ENCODE results near the gene DAAM2. TPM values are rescaled to one million over a fixed set of nuclear protein-coding genes. Genes with fewer than 3 reads are reported as not detected.

DAAM2 gene
- total and polyA plus RNA-seq, 2 of the 8 experiments (the other 6 are each of a cell fraction or from before 2014, with no cell fraction given) = 1.5 to 2.9 TPM

DNA sequence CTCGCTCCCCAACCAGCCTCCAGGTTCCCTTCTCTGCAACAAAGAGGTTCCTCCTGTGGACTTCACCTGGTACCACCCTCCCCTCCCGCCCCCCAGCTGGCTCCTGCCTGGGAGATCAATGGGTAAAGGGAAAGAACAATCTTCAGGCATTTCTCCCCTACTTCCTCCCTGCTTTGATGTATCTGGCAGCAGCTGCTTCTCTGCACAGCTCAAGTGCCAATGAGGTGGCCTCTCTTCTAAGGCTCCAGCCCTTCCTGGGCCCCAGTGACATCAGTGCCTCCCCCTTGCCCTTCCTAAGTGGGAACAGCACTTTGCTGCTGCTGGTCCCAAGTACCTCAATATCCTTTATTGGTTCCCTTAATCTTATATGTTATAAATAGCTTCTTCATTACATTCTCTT, 118.6 kb downstream of the DAAM2 start (continued):
- TF ChIP-seq CHD7 (IDR thresholded peaks at IDR 0.05; ENCODE audit: insufficient replicate concordance, low read length) (no peak), CBX8 (IDR thresholded peaks at IDR 0.05; ENCODE audit: borderline replicate concordance, low read depth, low read length) (no peak), HDAC6 (IDR thresholded peaks at IDR 0.05; ENCODE audit: low read depth, low read length) (no peak), CREB1 (IDR thresholded peaks at IDR 0.05) (no peak), TEAD4 (IDR thresholded peaks at IDR 0.05; ENCODE audit: low read depth, low read length) (no peak), SUZ12 (IDR thresholded peaks at IDR 0.05; ENCODE audit: low read length) (no peak), POU5F1 (IDR thresholded peaks at IDR 0.05; ENCODE audit: low read depth, low read length) (no peak), YY1 (IDR thresholded peaks at IDR 0.05; ENCODE audit: low read depth, low read length) (no peak), TCF12 (IDR thresholded peaks at IDR 0.05; ENCODE audit: low read depth, low read length) (no peak), SP4 (IDR thresholded peaks at IDR 0.05; ENCODE audit: low read length) (no peak), BACH1 (IDR thresholded peaks at IDR 0.05; ENCODE audit: low read length) (no peak)
- TF ChIP-seq, protein P1, sequence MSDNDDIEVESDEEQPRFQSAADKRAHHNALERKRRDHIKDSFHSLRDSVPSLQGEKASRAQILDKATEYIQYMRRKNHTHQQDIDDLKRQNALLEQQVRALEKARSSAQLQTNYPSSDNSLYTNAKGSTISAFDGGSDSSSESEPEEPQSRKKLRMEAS (IDR thresholded peaks at IDR 0.05) = no peak
